ENCODE data around the gene PSMB7. TPM values are rescaled to one million over a fixed set of nuclear protein-coding genes. Genes with fewer than 3 reads are reported as not detected.

Gene PSMB7
- total RNA-seq, 2 experiments from 2014 or later: 164 to 186 TPM

- POLR2A ChIA-PET: no interaction called here
- H3K9me3 ChIP-seq (ENCODE audit: low read length): no peaks in the 10 kb centered on the region
- no peaks in the 10 kb centered on the region for H3K36me3 ChIP-seq (ENCODE audit: insufficient read depth, low read length)
- CTCF ChIA-PET (ENCODE audit: unreplicated experiment): no interaction called here
- no peak overlapping the region for H3K4me2 ChIP-seq (ENCODE audit: low read length)
- no peaks in the 10 kb centered on the region for H3K4me1 ChIP-seq (ENCODE audit: insufficient read depth, low read length, poor library complexity, severe bottlenecking)
- no peak for DNase-seq (ENCODE audit: low spot score)
- no peaks in the 10 kb centered on the region for H3K9me2 ChIP-seq (ENCODE audit: insufficient read depth, low read length)
- H4K20me1 ChIP-seq (ENCODE audit: insufficient read depth, low read length): no peaks in the 10 kb centered on the region
- H2AFZ ChIP-seq (ENCODE audit: low read length): no peak overlapping the region
- H3K27ac ChIP-seq (ENCODE audit: low read depth, low read length, poor library complexity, severe bottlenecking): no peak overlapping the region
- intact Hi-C loops (cut with micrococcal nuclease; ENCODE audit: unreplicated experiment): no loop called here
- no TSS peak for BruUV-seq (replicated peaks)
- no peaks in the 10 kb centered on the region for H3K79me2 ChIP-seq (ENCODE audit: insufficient read depth, low read depth, low read length)
- no peak for TF ChIP-seq CTCF (conservative IDR thresholded peaks at IDR 0.05; ENCODE audit: low read length)
- TF ChIP-seq EZH2phosphoT487 (IDR thresholded peaks at IDR 0.05; ENCODE audit: borderline replicate concordance, low read depth, low read length): no peak
- H3K4me3 ChIP-seq (ENCODE audit: low read depth, low read length, poor library complexity, severe bottlenecking): no peak overlapping the region
Observed at GRCh38 chr9:124442379-124442778, 27.1 kb upstream of the PSMB7 start.

GRCh38 chr9:124441291-124441690, 26.0 kb upstream of the PSMB7 start:
- H3K4me1 ChIP-seq (ENCODE audit: insufficient read depth, low read length, poor library complexity, severe bottlenecking): no peaks in the 10 kb centered on the region
- TF ChIP-seq EZH2phosphoT487 (IDR thresholded peaks at IDR 0.05; ENCODE audit: borderline replicate concordance, low read depth, low read length) (no peak), CTCF (conservative IDR thresholded peaks at IDR 0.05; ENCODE audit: low read length) (no peak)
- ChIA-PET POLR2A (no interaction called here), CTCF (ENCODE audit: unreplicated experiment) (no interaction called here)
- intact Hi-C loops (cut with micrococcal nuclease; ENCODE audit: unreplicated experiment): no loop called here
- no peaks in the 10 kb centered on the region for H3K36me3 ChIP-seq (ENCODE audit: insufficient read depth, low read length)
- no peaks in the 10 kb centered on the region for H3K79me2 ChIP-seq (ENCODE audit: insufficient read depth, low read depth, low read length)
- DNase-seq (ENCODE audit: low spot score): no peak
- no peak overlapping the region for H2AFZ ChIP-seq (ENCODE audit: low read length)
- H3K27ac ChIP-seq (ENCODE audit: low read depth, low read length, poor library complexity, severe bottlenecking): no peak overlapping the region
- H3K4me3 ChIP-seq (ENCODE audit: low read depth, low read length, poor library complexity, severe bottlenecking): no peak overlapping the region
- no peaks in the 10 kb centered on the region for H3K9me3 ChIP-seq (ENCODE audit: low read length)
- H4K20me1 ChIP-seq (ENCODE audit: insufficient read depth, low read length): no peaks in the 10 kb centered on the region
- no TSS peak for BruUV-seq (replicated peaks)
- H3K4me2 ChIP-seq (ENCODE audit: low read length): no peak overlapping the region
- no peaks in the 10 kb centered on the region for H3K9me2 ChIP-seq (ENCODE audit: insufficient read depth, low read length)

- H2AFZ ChIP-seq (ENCODE audit: low read length): no peak overlapping the region
- H3K9me2 ChIP-seq (ENCODE audit: insufficient read depth, low read length): no peaks in the 10 kb centered on the region
- BruUV-seq (replicated peaks): no TSS peak
- TF ChIP-seq CTCF (conservative IDR thresholded peaks at IDR 0.05; ENCODE audit: low read length): no peak
- no peak for TF ChIP-seq EZH2phosphoT487 (IDR thresholded peaks at IDR 0.05; ENCODE audit: borderline replicate concordance, low read depth, low read length)
- no peak for DNase-seq (ENCODE audit: low spot score)
- H3K36me3 ChIP-seq (ENCODE audit: insufficient read depth, low read length): no peaks in the 10 kb centered on the region
- intact Hi-C loops (cut with micrococcal nuclease; ENCODE audit: unreplicated experiment): no loop called here
- H3K4me2 ChIP-seq (ENCODE audit: low read length): no peak overlapping the region
- H3K4me3 ChIP-seq (ENCODE audit: low read depth, low read length, poor library complexity, severe bottlenecking): no peak overlapping the region
- CTCF ChIA-PET (ENCODE audit: unreplicated experiment): no interaction called here
- H3K4me1 ChIP-seq (ENCODE audit: insufficient read depth, low read length, poor library complexity, severe bottlenecking): no peaks in the 10 kb centered on the region
- POLR2A ChIA-PET: no interaction called here
- H3K9me3 ChIP-seq (ENCODE audit: low read length): no peaks in the 10 kb centered on the region
- H3K79me2 ChIP-seq (ENCODE audit: insufficient read depth, low read depth, low read length): no peaks in the 10 kb centered on the region
- no peak overlapping the region for H3K27ac ChIP-seq (ENCODE audit: low read depth, low read length, poor library complexity, severe bottlenecking)
- H4K20me1 ChIP-seq (ENCODE audit: insufficient read depth, low read length): no peaks in the 10 kb centered on the region
Observed at GRCh38 chr9:124440786-124441185, 25.5 kb upstream of the PSMB7 start.
